SK-N-SH (cell line): Measurements from ENCODE around the gene KIF6. TPM values are rescaled to one million over a fixed set of nuclear protein-coding genes. Genes with fewer than 3 reads are reported as not detected.
A peak's percentile ranks its signal among the peaks of the same experiment; 100 is the strongest.

Experiments
- CTCF ChIA-PET: fragments of 300-600, 350-600 bp; formaldehyde crosslinking; extraction: SDS; loops from one replicate; lab custom pipeline; 2021; lab: Yijun Ruan, JAX
- POLR2A ChIA-PET: fragments of 350-600 bp; sonication (Branson Sonifier 250); formaldehyde crosslinking; extraction: SDS; loops from one replicate; lab custom pipeline; 2020; ENCODE audit warnings: antibody characterized with exemption, inconsistent platforms; lab: Yijun Ruan, JAX
- DNase-seq: peaks from one replicate; pipeline ENCODE4 v3.0.0; 2012
- H2AFZ ChIP-seq: fragments of 200-600 bp; sonication (generic); 2 replicates; pipeline ENCODE4 v1.8.1; 2016; ENCODE audit warnings: antibody characterized with exemption, mild to moderate bottlenecking, low read depth
- H3F3A ChIP-seq: fragments of 200-600 bp; sonication (generic); replicated peaks from 2 replicates; pipeline ENCODE3; 2016; ENCODE audit warnings: antibody characterized with exemption, mild to moderate bottlenecking; ENCODE audit not compliant: insufficient read depth
- H3K27ac ChIP-seq, 2 experiments: fragments of 200-500 bp in 1 of 2; fragments of 200-600 bp in 1 of 2; sonication (Bioruptor generic) in 1 of 2; sonication (generic), shearing (Covaris generic) in 1 of 2; 2 replicates each; pipeline versions ENCODE4 v1.5.1 to v1.6.1; 2014 to 2016; ENCODE audit warnings: low read depth in 2 of 2, inconsistent platforms in 1 of 2, low read length in 1 of 2, mild to moderate bottlenecking in 1 of 2, mixed read lengths in 1 of 2
- H3K27me3 ChIP-seq: fragments of 200-600 bp; sonication (generic), shearing (Covaris generic); 2 replicates; pipeline ENCODE4 v1.6.1; 2016; ENCODE audit warnings: mixed run types; ENCODE audit not compliant: insufficient read depth
- H3K36me3 ChIP-seq, 2 experiments: fragments of 200-500 bp in 1 of 2; fragments of 200-600 bp in 1 of 2; sonication (Bioruptor generic) in 1 of 2; sonication (generic) in 1 of 2; replicated peaks in 1 of 2; 2 replicates each; pipeline versions ENCODE3 to v1.5.1; 2014 to 2016; ENCODE audit warnings: low read length in 1 of 2, mild to moderate bottlenecking in 1 of 2; ENCODE audit not compliant: insufficient read depth in 2 of 2, control insufficient read depth in 1 of 2
- H3K4me1 ChIP-seq, 2 experiments: fragments of 200-500 bp in 1 of 2; fragments of 200-600 bp in 1 of 2; sonication (Bioruptor generic) in 1 of 2; sonication (generic), shearing (Covaris generic) in 1 of 2; 2 replicates each; pipeline versions ENCODE4 v1.5.1 to v1.6.1; 2014 to 2016; ENCODE audit warnings: low read depth in 1 of 2, low read length in 1 of 2, mixed run types in 1 of 2; ENCODE audit not compliant: insufficient read depth in 2 of 2, control insufficient read depth in 1 of 2
- H3K4me2 ChIP-seq: fragments of 200-600 bp; sonication (generic), shearing (Covaris generic); 2 replicates; pipeline ENCODE4 v1.6.1; 2017; ENCODE audit warnings: mixed run types
- H3K4me3 ChIP-seq, 2 experiments: fragments of 200-500 bp in 1 of 2; fragments of 200-600 bp in 1 of 2; sonication (Bioruptor generic) in 1 of 2; sonication (generic), shearing (Covaris generic) in 1 of 2; 2 replicates each; pipeline versions ENCODE4 v1.5.1 to v1.8.1; 2014 to 2016; ENCODE audit warnings: low read depth in 2 of 2, inconsistent platforms in 1 of 2, low read length in 1 of 2, mild to moderate bottlenecking in 1 of 2, mixed read lengths in 1 of 2, moderate library complexity in 1 of 2
- H3K79me2 ChIP-seq: fragments of 200-600 bp; sonication (generic); 2 replicates; pipeline ENCODE4 v1.8.1; 2017; ENCODE audit warnings: mild to moderate bottlenecking; ENCODE audit not compliant: insufficient read depth
- H3K9ac ChIP-seq: fragments of 200-600 bp; sonication (generic); 2 replicates; pipeline ENCODE4 v1.6.1; 2017; ENCODE audit warnings: mixed run types
- H3K9me2 ChIP-seq: fragments of 200-600 bp; sonication (generic); 2 replicates; pipeline ENCODE4 v1.6.1; 2017; ENCODE audit warnings: mixed run types
- H3K9me3 ChIP-seq: fragments of 200-600 bp; sonication (generic); 2 replicates; pipeline ENCODE4 v1.6.1; 2017; ENCODE audit warnings: mixed run types, mild to moderate bottlenecking, moderate library complexity
- H4K20me1 ChIP-seq: fragments of 200-600 bp; sonication (generic); 2 replicates; pipeline ENCODE4 v1.6.1; 2017; ENCODE audit warnings: mild to moderate bottlenecking, mixed run types; ENCODE audit not compliant: insufficient read depth
- CTCF ChIP-seq: fragments of 200-600 bp; sonication (generic); IDR thresholded peaks from 2 replicates; pipeline ENCODE4 v1.6.1; 2017; ENCODE audit warnings: antibody characterized with exemption, mild to moderate bottlenecking, moderate library complexity
- EP300 ChIP-seq, 2 experiments: IDR thresholded peaks; 2 replicates each; pipeline versions ENCODE4 v1.4.0 to v1.6.1; 2012; ENCODE audit warnings: borderline replicate concordance in 1 of 2, low read depth in 1 of 2, low read length in 1 of 2
- EZH2phosphoT487 ChIP-seq: fragments of 200-600 bp; sonication (generic); IDR thresholded peaks from 2 replicates; pipeline ENCODE4 v1.6.1; 2017; ENCODE audit warnings: low read depth, mixed run types, mild to moderate bottlenecking, antibody characterized with exemption, moderate library complexity, borderline replicate concordance
- IRF3 ChIP-seq: fragments of 150-350 bp; IDR thresholded peaks from 2 replicates; pipeline ENCODE4 v1.6.1; 2016; ENCODE audit warnings: mild to moderate bottlenecking, low read depth, low read length
- NRF1 ChIP-seq: IDR thresholded peaks from 2 replicates; pipeline ENCODE4 v1.6.1; 2012; ENCODE audit warnings: low read depth, mild to moderate bottlenecking, low read length
- PBX3 ChIP-seq: IDR thresholded peaks from 2 replicates; pipeline ENCODE4; 2012
- RAD21 ChIP-seq: IDR thresholded peaks from 2 replicates; pipeline ENCODE4 v1.6.1; 2012; ENCODE audit warnings: mild to moderate bottlenecking, low read length
- RCOR1 ChIP-seq: fragments of 150-350 bp; IDR thresholded peaks from 2 replicates; pipeline ENCODE4 v1.6.1; 2017; ENCODE audit warnings: antibody characterized with exemption, low read length
- RFX5 ChIP-seq: IDR thresholded peaks from 2 replicates; pipeline ENCODE4 v1.6.1; 2012; ENCODE audit warnings: mild to moderate bottlenecking, improper control_type of control experiment, low read length
- SMC3 ChIP-seq: IDR thresholded peaks from 2 replicates; pipeline ENCODE4 v1.6.1; 2012; ENCODE audit warnings: low read depth, low read length, improper control_type of control experiment
- TCF12 ChIP-seq: IDR thresholded peaks from 2 replicates; pipeline ENCODE4 v1.4.0; 2012
- USF2 ChIP-seq: fragments of 150-350 bp; IDR thresholded peaks from 2 replicates; pipeline ENCODE4 v1.6.1; 2017; ENCODE audit warnings: antibody characterized with exemption, low read length, low read depth, borderline replicate concordance
- YY1 ChIP-seq: IDR thresholded peaks from 2 replicates; pipeline ENCODE4 v1.4.0; 2012; ENCODE audit warnings: low read depth, mild to moderate bottlenecking
- ZBTB33 ChIP-seq: IDR thresholded peaks from 2 replicates; pipeline ENCODE4 v1.4.0; 2012; ENCODE audit warnings: low read depth, borderline replicate concordance
- WGBS: methylation state at CpG from one replicate; pipeline ENCODE4 v1.1.6; 2017; ENCODE audit warnings: low lambda C conversion rate; 5-methylcytosine and 5-hydroxymethylcytosine counted together
- polyA plus RNA-seq, 3 experiments: library from polyadenylated mRNA; depleted of rRNA; stranded (reverse); fragments of >200 nt; gene quantifications; 2 replicates each; pipeline ENCODE4 v1.2.3, GENCODE V29; 2012

Gene KIF6
- polyA plus RNA-seq, 1 of the 3 experiments (the other 2 are of a cell fraction) = 0.13 TPM

GRCh38 chr6:39432330-39433025 lies 292.7 kb downstream of the KIF6 start:
- Histone ChIP-seq H3F3A (no peaks in the 10 kb centered on the region), H3K79me2 (no peaks in the 10 kb centered on the region), H3K27ac (peak overlapping the region in 1 of 2 experiments; percentile 98; a peak in 2 of 4 replicates), H4K20me1 (no peaks in the 10 kb centered on the region), H3K4me2 (no peak overlapping the region), H3K9me3 (no peaks in the 10 kb centered on the region; the same call in 1 of the 2 replicates), H3K9me2 (no peaks in the 10 kb centered on the region), H3K36me3 (no peaks in the 10 kb centered on the region), H3K4me1 (peaks cover 0 to 32% of the 10 kb centered on the region in 2 experiments; a peak in 2 of 4 replicates), H2AFZ (no peak overlapping the region), H3K4me3 (no peak overlapping the region), H3K27me3 (no peaks in the 10 kb centered on the region), H3K9ac (no peak overlapping the region)
- ChIA-PET CTCF (interaction anchor here (1.9 to 2.2 kb wide), 2 partner anchors 55 to 70 kb away, joined by 7 read pairs; no protein-coding TSS in a partner anchor), POLR2A (no interaction called here)
- no peak for TF ChIP-seq NRF1
- no peak for TF ChIP-seq USF2
- no peak for TF ChIP-seq ZBTB33
- TF ChIP-seq PBX3 = no peak
- no peak for TF ChIP-seq EP300 (IDR thresholded peaks at IDR 0.05; ENCODE audit: borderline replicate concordance in 1 of 2, low read depth in 1 of 2, low read length in 1 of 2)
- no peak for TF ChIP-seq RFX5
- TF ChIP-seq TCF12 = no peak
- no peak for TF ChIP-seq IRF3
- no peak for TF ChIP-seq RCOR1
- no peak for TF ChIP-seq RAD21
- no peak for TF ChIP-seq SMC3
- TF ChIP-seq YY1 = no peak
- TF ChIP-seq CTCF = no peak
- no peak for TF ChIP-seq EZH2phosphoT487
- WGBS = 47% methylated on average over 9 of the region's 11 CpGs
- no peak for DNase-seq
